A549 treated with GW870086 at 1 μM for 4 hours (cell line): Measurements from ENCODE around the gene GRK1. TPM values are rescaled to one million over a fixed set of nuclear protein-coding genes. Genes with fewer than 3 reads are reported as not detected.

Source experiments
- total RNA-seq: library from RNA; stranded (reverse); fragments of 200-300 nt; extraction: Qiagen RNA extraction; gene quantifications from 5 replicates; pipeline ENCODE4 v1.2.3, GENCODE V29; 2022; ENCODE audit warnings: low read depth

Gene GRK1
- total RNA-seq = not detected in 5 replicates

GRCh38 chr13:113666951-113667701 lies at the start of gene GRK1:
Gene GRK1 (plus strand): TSS chr13:113667219. CDS start chr13:113667387, 168 bp downstream.

GRCh38 chr13:113657851-113658741 lies 8.9 kb upstream of the GRK1 start, which contains the start of gene ATP4B:
Gene ATP4B (minus strand): TSS chr13:113658198. CDS start chr13:113658144, 54 bp downstream.

GRCh38 chr13:113758651-113759524 lies 91.9 kb downstream of the GRK1 start, which contains the start of gene TMEM255B:
Gene TMEM255B (plus strand): TSS chr13:113759226. CDS start chr13:113759270, 44 bp downstream.

Other genes with a start within 250 kb of the GRK1 start
- 14.5 to 17.5 TPM (median 14.6 TPM) in 5 replicates for gene ADPRHL1, start 213.7 kb upstream of the GRK1 start, total RNA-seq
- gene DCUN1D2, start 176.5 kb upstream of the GRK1 start, total RNA-seq = 9.1 to 11.3 TPM (median 10.2 TPM) in 5 replicates
- 91.1 to 107 TPM (median 106 TPM) in 5 replicates for gene TFDP1, start 82.5 kb upstream of the GRK1 start, total RNA-seq
- gene ATP4B, start 9.0 kb upstream of the GRK1 start, total RNA-seq = not detected in 5 replicates
- 0.57 to 0.88 TPM (median 0.77 TPM) in 5 replicates for gene TMEM255B, start 92.0 kb downstream of the GRK1 start, total RNA-seq
- 7.3 to 9.5 TPM (median 8.6 TPM) in 5 replicates for gene GAS6, start 196.9 kb downstream of the GRK1 start, total RNA-seq